ENCODE data around the gene NUDT4B.
"Not testable (repeated sequence)": the region's sequence is repeated elsewhere in the genome, so short reads cannot be mapped to it uniquely, and the experiment has no call there.

NUDT4B gene

DNA sequence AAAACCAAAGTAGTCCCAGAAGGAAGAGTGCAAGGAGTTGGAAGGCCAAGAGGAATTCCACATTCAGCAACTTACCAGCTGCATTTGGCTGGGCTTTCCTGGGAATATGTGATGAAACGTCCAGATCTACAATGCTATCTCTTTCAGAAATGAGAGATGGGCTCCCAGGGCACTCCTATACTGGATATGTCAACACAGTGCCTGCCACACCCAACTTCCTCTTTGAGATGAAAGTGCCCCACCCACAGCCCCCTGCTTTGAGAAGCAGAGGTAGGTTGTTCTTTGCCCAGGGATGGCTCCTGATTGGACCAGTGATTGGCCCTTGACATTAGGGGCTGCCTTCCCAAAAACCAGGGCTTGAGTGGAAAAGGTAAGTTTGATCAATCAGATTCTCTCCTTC lies 36.2 kb upstream of the NUDT4B start:
- not testable (repeated sequence) for H3K4me2 ChIP-seq (ENCODE audit: low read length); H3F3A ChIP-seq (ENCODE audit: insufficient read depth, low read length); H3K79me2 ChIP-seq (ENCODE audit: insufficient read depth, low read length); H3K36me3 ChIP-seq (ENCODE audit: insufficient read depth, low read length); H3K9me2 ChIP-seq (ENCODE audit: low read depth, low read length); H3K27me3 ChIP-seq (ENCODE audit: insufficient read depth, low read length); H3K9ac ChIP-seq (ENCODE audit: low read length); H3K9me3 ChIP-seq (ENCODE audit: low read length); H2AFZ ChIP-seq (ENCODE audit: low read length); H3K4me1 ChIP-seq (ENCODE audit: insufficient read depth, low read length, severe bottlenecking); H3K4me3 ChIP-seq (ENCODE audit: low read depth, low read length, poor library complexity, severe bottlenecking); H4K20me1 ChIP-seq (ENCODE audit: insufficient read depth, low read length); H3K27ac ChIP-seq (ENCODE audit: low read depth, low read length, poor library complexity, severe bottlenecking)

DNA sequence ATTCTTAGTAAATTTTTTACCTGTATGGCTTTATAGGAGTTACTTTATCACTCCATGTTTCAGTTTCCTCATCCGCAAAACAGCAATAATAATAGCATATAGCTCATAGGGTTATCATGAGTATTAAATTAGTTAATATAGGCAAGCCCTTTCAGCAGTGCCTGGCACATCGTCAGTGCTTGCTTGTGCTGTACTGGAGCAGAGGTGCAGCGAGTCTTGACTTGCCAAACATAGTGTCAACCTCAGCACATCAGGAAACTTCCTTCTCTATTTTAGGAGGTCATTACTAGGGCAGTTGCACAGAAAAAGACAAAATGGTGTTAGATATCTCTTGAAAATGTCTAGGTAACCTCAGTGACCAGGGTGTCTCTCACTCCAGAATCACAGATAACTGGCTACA lies 33.1 kb upstream of the NUDT4B start:
- not testable (repeated sequence) for H3F3A ChIP-seq (ENCODE audit: insufficient read depth, low read length); H3K27ac ChIP-seq (ENCODE audit: low read depth, low read length, poor library complexity, severe bottlenecking); H3K79me2 ChIP-seq (ENCODE audit: insufficient read depth, low read length); H3K36me3 ChIP-seq (ENCODE audit: insufficient read depth, low read length); H3K27me3 ChIP-seq (ENCODE audit: insufficient read depth, low read length); H3K9me2 ChIP-seq (ENCODE audit: low read depth, low read length); H3K9ac ChIP-seq (ENCODE audit: low read length); H3K4me3 ChIP-seq (ENCODE audit: low read depth, low read length, poor library complexity, severe bottlenecking); H3K4me2 ChIP-seq (ENCODE audit: low read length); H2AFZ ChIP-seq (ENCODE audit: low read length); H4K20me1 ChIP-seq (ENCODE audit: insufficient read depth, low read length); H3K4me1 ChIP-seq (ENCODE audit: insufficient read depth, low read length, severe bottlenecking); H3K9me3 ChIP-seq (ENCODE audit: low read length)

DNA sequence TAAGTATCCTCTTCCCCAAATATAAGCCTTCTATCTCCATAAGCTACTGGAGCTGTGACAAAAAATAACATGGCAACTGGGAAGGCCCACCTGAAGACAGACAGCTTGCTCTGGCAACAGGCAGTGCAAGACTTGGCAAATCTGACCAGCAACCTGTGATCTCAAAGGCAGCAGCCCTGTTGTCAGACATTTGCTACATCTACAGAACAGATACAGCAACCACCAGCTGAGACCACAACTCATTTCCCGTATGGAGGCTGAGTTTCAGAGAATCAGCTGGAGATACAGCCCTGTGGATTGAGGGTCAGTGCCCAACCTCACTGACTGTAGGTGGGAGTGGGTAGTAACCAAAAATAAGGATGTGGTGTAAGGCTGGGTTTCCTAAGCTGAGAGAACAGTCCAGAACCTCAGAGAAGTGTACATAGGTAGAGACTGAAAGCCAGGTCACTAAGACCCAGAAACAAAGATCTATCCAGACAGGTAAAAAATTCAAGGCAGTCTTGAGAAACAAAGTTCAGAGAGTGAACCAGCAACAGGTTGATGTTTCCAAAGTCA lies 31.5 kb upstream of the NUDT4B start:
- not testable (repeated sequence) for H3F3A ChIP-seq (ENCODE audit: insufficient read depth, low read length); H3K79me2 ChIP-seq (ENCODE audit: insufficient read depth, low read length); H3K9ac ChIP-seq (ENCODE audit: low read length); H2AFZ ChIP-seq (ENCODE audit: low read length); H3K4me2 ChIP-seq (ENCODE audit: low read length); H4K20me1 ChIP-seq (ENCODE audit: insufficient read depth, low read length); H3K4me3 ChIP-seq (ENCODE audit: low read depth, low read length, poor library complexity, severe bottlenecking); H3K4me1 ChIP-seq (ENCODE audit: insufficient read depth, low read length, severe bottlenecking); H3K9me2 ChIP-seq (ENCODE audit: low read depth, low read length); H3K27me3 ChIP-seq (ENCODE audit: insufficient read depth, low read length); H3K27ac ChIP-seq (ENCODE audit: low read depth, low read length, poor library complexity, severe bottlenecking); H3K36me3 ChIP-seq (ENCODE audit: insufficient read depth, low read length); H3K9me3 ChIP-seq (ENCODE audit: low read length)

DNA sequence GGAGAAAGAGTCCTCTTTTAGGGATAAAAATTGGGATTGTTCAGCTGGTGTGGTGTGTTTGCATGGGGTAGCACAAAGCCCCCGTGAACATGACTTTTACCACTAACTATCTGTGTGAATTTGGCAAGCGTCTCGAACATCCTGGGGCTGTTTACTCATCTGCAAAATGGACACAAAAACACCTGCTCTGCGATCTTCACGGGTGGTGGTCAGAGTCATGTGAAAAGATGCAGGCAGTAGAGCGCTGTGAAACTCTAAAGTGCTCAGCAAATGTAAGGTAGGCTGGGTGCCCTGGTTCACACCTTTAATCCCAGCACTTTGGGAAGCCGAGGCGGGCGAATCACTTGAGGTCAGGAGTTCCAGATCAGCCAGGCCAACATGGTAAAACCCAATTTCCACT lies 27.7 kb upstream of the NUDT4B start:
- H3K4me3 ChIP-seq (ENCODE audit: low read depth, low read length, poor library complexity, severe bottlenecking); H4K20me1 ChIP-seq (ENCODE audit: insufficient read depth, low read length); H3K4me1 ChIP-seq (ENCODE audit: insufficient read depth, low read length, severe bottlenecking); H3K36me3 ChIP-seq (ENCODE audit: insufficient read depth, low read length); H3K79me2 ChIP-seq (ENCODE audit: insufficient read depth, low read length); H2AFZ ChIP-seq (ENCODE audit: low read length); H3K9me2 ChIP-seq (ENCODE audit: low read depth, low read length); H3F3A ChIP-seq (ENCODE audit: insufficient read depth, low read length); H3K4me2 ChIP-seq (ENCODE audit: low read length); H3K27me3 ChIP-seq (ENCODE audit: insufficient read depth, low read length); H3K9me3 ChIP-seq (ENCODE audit: low read length); H3K9ac ChIP-seq (ENCODE audit: low read length); H3K27ac ChIP-seq (ENCODE audit: low read depth, low read length, poor library complexity, severe bottlenecking): not testable (repeated sequence)

DNA sequence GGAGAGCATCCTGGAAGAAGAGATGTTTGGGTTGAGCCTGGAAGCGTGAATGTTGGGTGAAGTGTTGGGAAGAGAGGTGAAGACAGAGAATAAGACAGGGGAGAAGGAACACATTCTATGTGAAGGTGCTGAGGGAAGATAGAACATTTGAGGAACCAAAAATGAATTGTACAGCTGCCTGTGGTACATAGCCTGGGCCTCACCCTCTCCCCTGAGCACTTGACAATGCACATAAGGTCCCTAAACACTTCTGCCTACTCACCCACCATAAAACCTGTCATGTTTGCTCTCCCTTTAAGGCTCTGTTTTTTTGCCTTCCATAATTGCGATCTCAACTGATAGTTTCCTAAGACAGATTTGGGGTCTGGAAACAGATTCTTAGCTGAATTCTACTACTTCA lies 25.8 kb upstream of the NUDT4B start:
- peak overlapping the region; percentile 51 for H3K4me3 ChIP-seq (ENCODE audit: low read depth, low read length, poor library complexity, severe bottlenecking)
- H3K27ac ChIP-seq (ENCODE audit: low read depth, low read length, poor library complexity, severe bottlenecking), result peak overlapping the region; percentile 86
- H3K9me2 ChIP-seq (ENCODE audit: low read depth, low read length); H4K20me1 ChIP-seq (ENCODE audit: insufficient read depth, low read length); H3K36me3 ChIP-seq (ENCODE audit: insufficient read depth, low read length); H3K27me3 ChIP-seq (ENCODE audit: insufficient read depth, low read length); H3K9me3 ChIP-seq (ENCODE audit: low read length); H3K4me1 ChIP-seq (ENCODE audit: insufficient read depth, low read length, severe bottlenecking); H2AFZ ChIP-seq (ENCODE audit: low read length); H3F3A ChIP-seq (ENCODE audit: insufficient read depth, low read length); H3K79me2 ChIP-seq (ENCODE audit: insufficient read depth, low read length): not testable (repeated sequence)
- H3K4me2 ChIP-seq (ENCODE audit: low read length), result peak overlapping the region; percentile 75
- peak overlapping the region; percentile 68; the same call in 1 of the 2 replicates for H3K9ac ChIP-seq (ENCODE audit: low read length)

DNA sequence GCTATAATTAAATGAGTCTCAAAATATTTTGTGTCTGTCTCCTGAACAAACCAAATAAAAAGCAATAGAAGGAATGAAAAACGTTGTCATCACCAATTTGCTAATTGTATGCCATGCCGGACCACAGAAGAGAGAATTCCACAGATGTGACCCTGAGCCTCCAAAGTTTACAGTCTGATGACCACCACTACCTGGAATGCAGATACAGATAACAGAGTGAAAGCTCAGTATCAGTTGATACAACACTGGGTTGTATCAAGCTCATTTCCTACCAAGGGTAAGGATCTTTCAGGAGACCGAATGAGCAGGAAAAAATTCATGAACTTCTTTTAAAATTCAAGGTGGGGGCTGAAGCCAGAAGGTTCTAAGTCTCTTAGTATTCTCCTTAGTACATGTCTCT lies 25.1 kb upstream of the NUDT4B start:
- not testable (repeated sequence) for H3K79me2 ChIP-seq (ENCODE audit: insufficient read depth, low read length); H3K27me3 ChIP-seq (ENCODE audit: insufficient read depth, low read length); H3K4me1 ChIP-seq (ENCODE audit: insufficient read depth, low read length, severe bottlenecking); H3K9ac ChIP-seq (ENCODE audit: low read length); H3K4me2 ChIP-seq (ENCODE audit: low read length); H3K36me3 ChIP-seq (ENCODE audit: insufficient read depth, low read length); H4K20me1 ChIP-seq (ENCODE audit: insufficient read depth, low read length); H3K9me2 ChIP-seq (ENCODE audit: low read depth, low read length); H3F3A ChIP-seq (ENCODE audit: insufficient read depth, low read length); H3K27ac ChIP-seq (ENCODE audit: low read depth, low read length, poor library complexity, severe bottlenecking); H2AFZ ChIP-seq (ENCODE audit: low read length); H3K9me3 ChIP-seq (ENCODE audit: low read length); H3K4me3 ChIP-seq (ENCODE audit: low read depth, low read length, poor library complexity, severe bottlenecking)

DNA sequence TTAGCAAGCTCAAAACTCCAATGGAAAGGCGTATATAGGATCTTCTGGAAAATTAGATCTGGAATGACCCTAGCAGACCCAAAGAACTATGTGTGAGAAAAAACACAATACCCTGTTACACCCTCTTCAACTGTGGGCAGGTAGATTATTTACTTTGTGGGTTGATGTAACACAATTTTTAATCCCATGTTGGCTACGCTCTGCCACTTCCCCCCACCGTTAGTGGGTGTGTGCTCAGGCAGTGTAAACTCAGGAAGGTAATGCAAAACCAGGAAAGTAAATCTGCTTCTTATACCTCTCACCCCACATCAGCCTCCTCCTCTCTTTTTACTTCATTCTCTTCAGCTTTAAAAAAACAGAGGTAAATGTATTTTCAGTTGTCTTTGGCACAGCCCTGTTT lies 23.7 kb upstream of the NUDT4B start:
- H3F3A ChIP-seq (ENCODE audit: insufficient read depth, low read length), result not testable (repeated sequence)

DNA sequence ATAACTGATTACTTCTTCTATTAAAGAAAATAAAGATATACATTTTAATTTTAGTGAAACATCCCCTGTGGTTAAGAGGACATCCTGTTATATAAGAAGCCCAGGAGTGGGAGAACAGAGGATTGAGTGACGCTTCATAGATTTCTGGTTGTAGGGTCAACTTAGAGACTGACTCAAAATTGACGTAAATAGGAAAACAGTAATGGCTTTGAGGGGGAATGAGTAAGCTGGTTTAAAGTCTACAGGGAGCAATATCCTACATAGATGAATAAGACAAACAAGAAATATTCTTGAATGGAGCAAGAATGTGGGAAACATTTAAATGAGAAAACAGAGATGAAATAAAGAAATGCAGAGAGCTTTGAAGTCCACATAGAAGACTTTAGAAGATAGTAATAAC lies 20.7 kb upstream of the NUDT4B start:
- H3K9me2 ChIP-seq (ENCODE audit: low read depth, low read length); H3K36me3 ChIP-seq (ENCODE audit: insufficient read depth, low read length); H3F3A ChIP-seq (ENCODE audit: insufficient read depth, low read length); H3K9ac ChIP-seq (ENCODE audit: low read length); H3K27me3 ChIP-seq (ENCODE audit: insufficient read depth, low read length); H3K4me1 ChIP-seq (ENCODE audit: insufficient read depth, low read length, severe bottlenecking); H3K4me3 ChIP-seq (ENCODE audit: low read depth, low read length, poor library complexity, severe bottlenecking); H3K9me3 ChIP-seq (ENCODE audit: low read length); H3K27ac ChIP-seq (ENCODE audit: low read depth, low read length, poor library complexity, severe bottlenecking); H2AFZ ChIP-seq (ENCODE audit: low read length); H4K20me1 ChIP-seq (ENCODE audit: insufficient read depth, low read length); H3K4me2 ChIP-seq (ENCODE audit: low read length); H3K79me2 ChIP-seq (ENCODE audit: insufficient read depth, low read length): not testable (repeated sequence)

More for the DNA sequence above, 23.7 kb upstream of the NUDT4B start:
- H3K36me3 ChIP-seq (ENCODE audit: insufficient read depth, low read length); H3K4me1 ChIP-seq (ENCODE audit: insufficient read depth, low read length, severe bottlenecking); H3K4me3 ChIP-seq (ENCODE audit: low read depth, low read length, poor library complexity, severe bottlenecking); H3K79me2 ChIP-seq (ENCODE audit: insufficient read depth, low read length); H3K27me3 ChIP-seq (ENCODE audit: insufficient read depth, low read length); H3K9ac ChIP-seq (ENCODE audit: low read length); H3K9me2 ChIP-seq (ENCODE audit: low read depth, low read length); H3K4me2 ChIP-seq (ENCODE audit: low read length); H3K27ac ChIP-seq (ENCODE audit: low read depth, low read length, poor library complexity, severe bottlenecking); H4K20me1 ChIP-seq (ENCODE audit: insufficient read depth, low read length); H2AFZ ChIP-seq (ENCODE audit: low read length); H3K9me3 ChIP-seq (ENCODE audit: low read length): not testable (repeated sequence)
